K562 (cell line): ENCODE measurements around the gene TBX1. TPM values are rescaled to one million over a fixed set of nuclear protein-coding genes. Genes with fewer than 3 reads are reported as not detected.

Source experiments
- CTBP1 ChIP-seq: fragments of 450-650 bp; IDR thresholded peaks from 2 replicates; pipeline ENCODE4 v1.6.1; 2016; ENCODE audit warnings: borderline replicate concordance
- ELF4 ChIP-seq: fragments of 450-650 bp; formaldehyde crosslinking; IDR thresholded peaks from 2 replicates; pipeline ENCODE4 v1.4.0; 2022; ENCODE audit warnings: missing genetic modification characterization
- ETS2 ChIP-seq: IDR thresholded peaks from 2 replicates; pipeline ENCODE4 v1.6.1; 2016; ENCODE audit warnings: borderline replicate concordance, missing genetic modification characterization, mild to moderate bottlenecking, moderate library complexity, missing compliant biosample characterization; ENCODE audit not compliant: poor library complexity, severe bottlenecking
- HMGN3 ChIP-seq: IDR thresholded peaks from 2 replicates; pipeline ENCODE4 v1.6.1; 2011; ENCODE audit warnings: borderline replicate concordance, low read depth, mild to moderate bottlenecking, mixed read lengths, low read length; ENCODE audit not compliant: insufficient read length; ENCODE audit errors: extremely low read depth
- LEF1 ChIP-seq: fragments of 450-650 bp; IDR thresholded peaks from 2 replicates; pipeline ENCODE4 v1.6.1; 2016; ENCODE audit warnings: mild to moderate bottlenecking
- MAFK ChIP-seq: IDR thresholded peaks from 2 replicates; pipeline ENCODE4 v1.6.1; 2011; ENCODE audit warnings: low read length, improper control_type of control experiment
- PHF8 ChIP-seq: fragments of 200-600 bp; sonication (generic); IDR thresholded peaks from 2 replicates; pipeline ENCODE4 v1.6.1; 2012; ENCODE audit warnings: mixed run types, mild to moderate bottlenecking, inconsistent platforms, low read length, moderate library complexity, borderline replicate concordance
- POLR3A ChIP-seq: IDR thresholded peaks from 2 replicates; pipeline ENCODE4 v1.6.1; 2011; ENCODE audit warnings: borderline replicate concordance, mild to moderate bottlenecking, moderate library complexity; ENCODE audit not compliant: insufficient read length, insufficient read depth; ENCODE audit errors: extremely low read depth
- PTRF ChIP-seq: fragments of 450-650 bp; IDR thresholded peaks from 2 replicates; pipeline ENCODE4 v1.6.1; 2016; ENCODE audit warnings: mild to moderate bottlenecking, missing genetic modification characterization, missing compliant biosample characterization
- SIN3B ChIP-seq: fragments of 450-650 bp; IDR thresholded peaks from 2 replicates; pipeline ENCODE4 v1.6.1; 2017; ENCODE audit warnings: low read depth, mild to moderate bottlenecking, moderate library complexity
- TAF15 ChIP-seq: fragments of 200-400 bp; formaldehyde crosslinking; IDR thresholded peaks from 2 replicates; pipeline ENCODE4 v1.6.1; 2017; ENCODE audit warnings: mild to moderate bottlenecking, low read depth, low read length, moderate library complexity
- ZKSCAN3 ChIP-seq: fragments of 250-450 bp; sonication (Bioruptor Pico); IDR thresholded peaks from 2 replicates; pipeline ENCODE4 v1.4.0; 2020
- ZNF212 ChIP-seq: fragments of 450-650 bp; formaldehyde crosslinking; IDR thresholded peaks from 2 replicates; pipeline ENCODE4 v1.4.0; 2020; ENCODE audit warnings: mild to moderate bottlenecking
- ZNF347 ChIP-seq: fragments of 450-650 bp; formaldehyde crosslinking; IDR thresholded peaks from 2 replicates; pipeline ENCODE4 v1.4.0; 2020; ENCODE audit warnings: low read depth, mild to moderate bottlenecking, moderate library complexity
- ZNF699 ChIP-seq: fragments of 250-450 bp; sonication (Bioruptor Pico); IDR thresholded peaks from 2 replicates; pipeline ENCODE4 v1.8.0; 2021; ENCODE audit warnings: mild to moderate bottlenecking, moderate library complexity; ENCODE audit not compliant: insufficient replicate concordance
- polyA plus RNA-seq, 8 experiments: library from polyadenylated mRNA; depleted of rRNA in 4 of 8; stranded (reverse) in 5 of 8; unstranded in 3 of 8; fragments of >200 nt; fragmentation: Nextera tagmentation in 2 of 8; fragmentation: Illumina TruSeq in 1 of 8; extraction: Ambion mirVana in 2 of 8; extraction: Trizol in 1 of 8; gene quantifications; 2 replicates each; pipeline versions ENCODE4 v1.2.1 to v1.2.3, GENCODE V29; 2011 to 2014; ENCODE audit warnings: inconsistent platforms in 1 of 8, missing spikeins in 1 of 8
- total RNA-seq, 7 experiments: library from RNA; depleted of rRNA in 6 of 7; stranded (reverse); fragments of >200 nt in 6 of 7; fragmentation: Illumina TruSeq in 2 of 7; extraction: Trizol in 2 of 7; gene quantifications; 2 replicates each; pipeline versions ENCODE4 v1.2.1 to v1.2.3, GENCODE V29; 2011 to 2021; ENCODE audit warnings: low replicate concordance in 1 of 7
- TF ChIP-seq, protein P1 (sequence below): sonication (generic); formaldehyde crosslinking; IDR thresholded peaks from 2 replicates; pipeline ENCODE4 v1.8.0; 2022; ENCODE audit warnings: mild to moderate bottlenecking, missing genetic modification reagents
- TF ChIP-seq, protein P2 (sequence below): sonication (generic); formaldehyde crosslinking; IDR thresholded peaks from 2 replicates; pipeline ENCODE4 v1.8.1; 2023; ENCODE audit warnings: mild to moderate bottlenecking, missing genetic modification reagents
- TF ChIP-seq, protein P3 (sequence below), 3 experiments: IDR thresholded peaks in 2 of 3; conservative IDR thresholded peaks in 1 of 3; 2 replicates each; pipeline ENCODE4 v1.5.1; 2011 to 2012; ENCODE audit warnings: low read length in 3 of 3, mild to moderate bottlenecking in 3 of 3, control low read depth in 2 of 3, improper control_type of control experiment in 1 of 3, inconsistent platforms in 1 of 3, low read depth in 1 of 3, mixed read lengths in 1 of 3, moderate library complexity in 1 of 3; ENCODE audit not compliant: insufficient read depth in 2 of 3

Gene TBX1
- total and polyA plus RNA-seq, 9 of the 15 experiments (the other 6 are each of a cell fraction or from before 2014, with no cell fraction given): 0.07 to 35.0 (median 3.9) TPM

DNA sequence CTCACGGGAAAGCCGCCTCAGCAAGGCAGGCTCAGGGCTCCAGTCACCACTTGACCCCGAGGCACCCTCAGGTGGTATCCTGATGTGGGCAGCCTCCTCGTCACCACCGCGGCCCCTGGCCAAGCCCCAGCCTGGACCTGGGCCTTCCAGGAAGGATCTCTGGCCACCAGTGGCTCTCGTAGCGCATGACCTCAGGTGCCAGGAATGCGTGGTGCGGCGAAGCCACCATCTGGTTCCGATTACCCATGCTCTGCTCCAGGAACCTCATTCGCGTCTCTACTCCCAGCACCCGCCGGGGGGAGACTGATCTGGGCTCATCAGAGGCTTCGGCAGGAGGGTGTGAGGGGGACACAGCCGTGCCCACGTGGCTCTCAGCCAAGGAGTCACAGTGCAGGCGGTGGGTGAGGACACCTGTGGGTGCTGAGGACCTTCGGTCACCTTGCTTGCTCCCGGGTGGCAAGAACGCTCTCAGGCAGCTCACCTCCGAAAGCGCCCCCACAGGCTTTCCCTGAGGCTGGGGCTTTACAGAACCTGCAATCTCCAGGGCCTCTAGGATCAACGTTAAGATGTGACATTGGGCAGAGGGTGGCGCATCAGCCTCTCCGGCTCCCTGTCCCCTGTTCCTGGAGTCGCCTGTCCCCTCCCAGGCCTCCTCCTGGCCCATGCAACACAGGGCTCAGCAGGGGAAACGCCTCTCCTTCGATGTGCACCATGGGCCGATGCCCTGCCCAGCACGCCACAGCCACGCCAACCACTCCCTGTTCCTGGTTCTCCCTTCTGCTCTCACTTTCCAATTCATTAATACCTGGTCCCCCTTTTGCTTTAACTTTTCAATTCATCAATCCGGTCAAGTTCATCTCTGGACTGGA, 39.0 kb downstream of the TBX1 start (continued):
- TF ChIP-seq PHF8 (no peak), PTRF (no peak), HMGN3 (peak; percentile 25), MAFK (no peak), CTBP1 (no peak), ZNF699 (CRISPR knock-in tag) (peak; percentile 77), ZKSCAN3 (no peak), LEF1 (no peak), TAF15 (no peak), SIN3B (no peak), POLR3A (no peak), ELF4 (CRISPR knock-in tag) (no peak), ZNF347 (CRISPR knock-in tag) (no peak), ETS2 (tag) (no peak), ZNF212 (CRISPR knock-in tag) (no peak)
- TF ChIP-seq, protein P1, sequence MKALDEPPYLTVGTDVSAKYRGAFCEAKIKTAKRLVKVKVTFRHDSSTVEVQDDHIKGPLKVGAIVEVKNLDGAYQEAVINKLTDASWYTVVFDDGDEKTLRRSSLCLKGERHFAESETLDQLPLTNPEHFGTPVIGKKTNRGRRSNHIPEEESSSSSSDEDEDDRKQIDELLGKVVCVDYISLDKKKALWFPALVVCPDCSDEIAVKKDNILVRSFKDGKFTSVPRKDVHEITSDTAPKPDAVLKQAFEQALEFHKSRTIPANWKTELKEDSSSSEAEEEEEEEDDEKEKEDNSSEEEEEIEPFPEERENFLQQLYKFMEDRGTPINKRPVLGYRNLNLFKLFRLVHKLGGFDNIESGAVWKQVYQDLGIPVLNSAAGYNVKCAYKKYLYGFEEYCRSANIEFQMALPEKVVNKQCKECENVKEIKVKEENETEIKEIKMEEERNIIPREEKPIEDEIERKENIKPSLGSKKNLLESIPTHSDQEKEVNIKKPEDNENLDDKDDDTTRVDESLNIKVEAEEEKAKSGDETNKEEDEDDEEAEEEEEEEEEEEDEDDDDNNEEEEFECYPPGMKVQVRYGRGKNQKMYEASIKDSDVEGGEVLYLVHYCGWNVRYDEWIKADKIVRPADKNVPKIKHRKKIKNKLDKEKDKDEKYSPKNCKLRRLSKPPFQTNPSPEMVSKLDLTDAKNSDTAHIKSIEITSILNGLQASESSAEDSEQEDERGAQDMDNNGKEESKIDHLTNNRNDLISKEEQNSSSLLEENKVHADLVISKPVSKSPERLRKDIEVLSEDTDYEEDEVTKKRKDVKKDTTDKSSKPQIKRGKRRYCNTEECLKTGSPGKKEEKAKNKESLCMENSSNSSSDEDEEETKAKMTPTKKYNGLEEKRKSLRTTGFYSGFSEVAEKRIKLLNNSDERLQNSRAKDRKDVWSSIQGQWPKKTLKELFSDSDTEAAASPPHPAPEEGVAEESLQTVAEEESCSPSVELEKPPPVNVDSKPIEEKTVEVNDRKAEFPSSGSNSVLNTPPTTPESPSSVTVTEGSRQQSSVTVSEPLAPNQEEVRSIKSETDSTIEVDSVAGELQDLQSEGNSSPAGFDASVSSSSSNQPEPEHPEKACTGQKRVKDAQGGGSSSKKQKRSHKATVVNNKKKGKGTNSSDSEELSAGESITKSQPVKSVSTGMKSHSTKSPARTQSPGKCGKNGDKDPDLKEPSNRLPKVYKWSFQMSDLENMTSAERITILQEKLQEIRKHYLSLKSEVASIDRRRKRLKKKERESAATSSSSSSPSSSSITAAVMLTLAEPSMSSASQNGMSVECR (CRISPR knock-in tag): no peak
- TF ChIP-seq, protein P2, sequence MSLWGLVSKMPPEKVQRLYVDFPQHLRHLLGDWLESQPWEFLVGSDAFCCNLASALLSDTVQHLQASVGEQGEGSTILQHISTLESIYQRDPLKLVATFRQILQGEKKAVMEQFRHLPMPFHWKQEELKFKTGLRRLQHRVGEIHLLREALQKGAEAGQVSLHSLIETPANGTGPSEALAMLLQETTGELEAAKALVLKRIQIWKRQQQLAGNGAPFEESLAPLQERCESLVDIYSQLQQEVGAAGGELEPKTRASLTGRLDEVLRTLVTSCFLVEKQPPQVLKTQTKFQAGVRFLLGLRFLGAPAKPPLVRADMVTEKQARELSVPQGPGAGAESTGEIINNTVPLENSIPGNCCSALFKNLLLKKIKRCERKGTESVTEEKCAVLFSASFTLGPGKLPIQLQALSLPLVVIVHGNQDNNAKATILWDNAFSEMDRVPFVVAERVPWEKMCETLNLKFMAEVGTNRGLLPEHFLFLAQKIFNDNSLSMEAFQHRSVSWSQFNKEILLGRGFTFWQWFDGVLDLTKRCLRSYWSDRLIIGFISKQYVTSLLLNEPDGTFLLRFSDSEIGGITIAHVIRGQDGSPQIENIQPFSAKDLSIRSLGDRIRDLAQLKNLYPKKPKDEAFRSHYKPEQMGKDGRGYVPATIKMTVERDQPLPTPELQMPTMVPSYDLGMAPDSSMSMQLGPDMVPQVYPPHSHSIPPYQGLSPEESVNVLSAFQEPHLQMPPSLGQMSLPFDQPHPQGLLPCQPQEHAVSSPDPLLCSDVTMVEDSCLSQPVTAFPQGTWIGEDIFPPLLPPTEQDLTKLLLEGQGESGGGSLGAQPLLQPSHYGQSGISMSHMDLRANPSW: 0 out of 2 replicates have a peak, but pooled peaks have one; percentile 23
- TF ChIP-seq, protein P3, sequence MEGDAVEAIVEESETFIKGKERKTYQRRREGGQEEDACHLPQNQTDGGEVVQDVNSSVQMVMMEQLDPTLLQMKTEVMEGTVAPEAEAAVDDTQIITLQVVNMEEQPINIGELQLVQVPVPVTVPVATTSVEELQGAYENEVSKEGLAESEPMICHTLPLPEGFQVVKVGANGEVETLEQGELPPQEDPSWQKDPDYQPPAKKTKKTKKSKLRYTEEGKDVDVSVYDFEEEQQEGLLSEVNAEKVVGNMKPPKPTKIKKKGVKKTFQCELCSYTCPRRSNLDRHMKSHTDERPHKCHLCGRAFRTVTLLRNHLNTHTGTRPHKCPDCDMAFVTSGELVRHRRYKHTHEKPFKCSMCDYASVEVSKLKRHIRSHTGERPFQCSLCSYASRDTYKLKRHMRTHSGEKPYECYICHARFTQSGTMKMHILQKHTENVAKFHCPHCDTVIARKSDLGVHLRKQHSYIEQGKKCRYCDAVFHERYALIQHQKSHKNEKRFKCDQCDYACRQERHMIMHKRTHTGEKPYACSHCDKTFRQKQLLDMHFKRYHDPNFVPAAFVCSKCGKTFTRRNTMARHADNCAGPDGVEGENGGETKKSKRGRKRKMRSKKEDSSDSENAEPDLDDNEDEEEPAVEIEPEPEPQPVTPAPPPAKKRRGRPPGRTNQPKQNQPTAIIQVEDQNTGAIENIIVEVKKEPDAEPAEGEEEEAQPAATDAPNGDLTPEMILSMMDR (IDR thresholded peaks at IDR 0.05 in 2 of 3, conservative IDR thresholded peaks at IDR 0.05 in 1 of 3; ENCODE audit: insufficient read depth in 2 of 3, low read depth in 1 of 3, low read length in 3 of 3): peak; percentile 10 to 24 (median 23); a peak in 2 of 6 replicates
